Measurements from ENCODE around the gene PAX8.

The PAX8 gene

DNA sequence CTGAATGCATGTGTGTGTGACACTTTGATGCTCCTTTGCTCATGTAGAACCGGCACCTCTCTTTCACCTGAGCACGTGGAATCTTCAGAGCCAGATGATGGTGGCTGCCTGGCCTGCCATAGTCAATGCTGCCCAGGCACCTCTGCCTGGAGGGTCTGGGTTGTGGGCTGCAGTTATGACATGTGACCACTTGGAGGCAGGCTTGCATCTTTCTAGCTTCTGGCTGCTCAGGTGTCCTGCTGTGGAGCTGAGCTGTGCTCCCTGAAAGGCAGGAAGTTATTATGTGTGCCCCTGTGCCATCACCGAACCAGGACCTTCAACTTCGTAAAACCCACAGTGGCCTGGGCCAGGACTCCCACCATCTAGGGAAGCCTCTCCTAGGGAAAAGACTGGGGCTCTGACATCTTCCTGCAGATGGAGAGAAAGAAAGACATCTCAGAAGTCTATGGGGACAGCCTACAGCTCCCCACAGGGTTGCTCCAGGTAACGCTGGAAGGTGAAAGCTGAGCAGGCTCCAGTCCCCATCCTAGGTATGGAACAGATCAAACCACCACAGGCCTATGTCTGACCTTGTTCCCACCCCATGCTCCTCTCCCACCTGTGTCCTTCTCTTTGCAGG, 74.7 kb downstream of the PAX8 start:
- peak; percentile 75 for ATAC-seq
- DNase-seq: peak; percentile 73

GRCh38 chr2:113203217-113203530, 75.5 kb downstream of the PAX8 start:
- no peak for DNase-seq
- no peak for ATAC-seq

- no peak for DNase-seq
- no peak for ATAC-seq
Measured at GRCh38 chr2:113202305-113203216, 76.2 kb downstream of the PAX8 start.

DNA sequence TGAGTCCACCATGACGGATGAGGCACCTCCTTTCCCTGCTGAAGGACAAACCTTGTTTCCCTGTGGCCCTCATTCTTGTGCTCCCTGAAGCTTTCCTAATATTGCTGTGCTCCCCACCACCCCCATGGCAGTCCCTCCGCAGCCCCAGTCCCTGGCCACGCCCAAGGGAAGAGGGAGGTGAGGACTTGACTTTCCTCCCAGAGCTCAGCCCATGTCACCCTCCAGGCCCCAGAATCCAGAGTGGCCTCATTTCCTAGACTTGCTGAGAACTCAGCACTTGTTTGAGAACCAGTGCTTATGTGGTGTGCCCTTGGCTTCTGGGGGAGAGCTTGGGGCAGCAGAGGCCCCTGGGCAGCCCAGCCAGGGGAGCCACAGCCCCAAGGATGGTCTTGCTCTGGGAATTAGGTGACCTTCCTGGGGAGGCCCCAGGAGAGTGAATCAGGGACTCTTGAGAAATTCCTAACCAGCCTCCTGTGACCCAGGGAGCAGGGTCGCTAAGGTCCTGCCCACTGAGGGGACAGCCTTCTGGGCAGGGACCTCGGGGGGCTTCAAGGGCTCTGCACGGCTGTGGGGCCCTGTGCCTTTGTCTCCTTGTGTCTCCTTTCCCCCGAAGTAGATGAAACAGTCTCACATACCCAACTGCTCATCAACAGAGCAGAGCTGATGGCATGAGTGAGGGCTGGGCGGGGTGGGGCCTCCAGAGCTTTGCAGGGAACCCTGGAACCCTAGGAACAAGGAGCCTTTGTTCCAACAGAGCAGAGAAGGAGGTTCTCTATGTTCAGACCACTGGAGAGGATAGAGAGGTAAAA, 77.0 kb downstream of the PAX8 start:
- DNase-seq: no peak
- no peak for ATAC-seq

DNA sequence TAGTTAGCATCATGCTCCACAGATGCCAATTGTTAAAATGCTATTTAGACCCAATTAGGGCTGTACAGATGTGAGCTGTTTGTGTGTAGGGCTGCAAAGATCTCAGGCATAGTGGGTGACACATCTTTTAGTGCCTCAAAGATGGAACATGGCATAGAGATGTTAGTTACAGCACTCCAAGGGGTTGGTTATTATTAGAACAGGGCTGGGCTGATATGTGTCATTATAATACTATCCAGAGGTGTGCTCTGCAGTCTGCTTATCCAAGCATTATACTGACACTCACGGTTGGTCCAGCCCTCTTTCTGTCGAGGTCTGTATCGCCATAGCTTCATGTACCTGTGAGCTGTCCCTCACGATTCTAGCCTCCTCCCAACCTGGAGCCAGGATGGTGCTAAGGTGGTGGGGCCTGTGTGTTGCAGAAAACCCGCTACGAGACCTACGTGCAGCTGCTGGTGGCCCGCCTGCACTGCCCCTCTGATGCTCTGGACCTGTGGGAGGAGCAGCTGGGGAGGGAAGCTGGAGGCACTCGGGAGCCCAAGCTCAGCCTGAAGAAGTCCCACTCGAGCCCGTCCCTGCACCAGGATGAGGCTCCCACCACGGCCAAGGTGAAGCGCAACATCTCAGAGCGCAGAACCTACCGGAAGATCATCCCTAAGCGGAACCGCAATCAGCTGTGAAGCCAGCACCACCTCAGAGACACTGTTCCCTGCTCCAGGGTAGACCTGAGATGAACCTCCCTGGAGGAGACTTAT, 77.8 kb downstream of the PAX8 start:
- ATAC-seq (no peak), DNase-seq (no peak)

DNA sequence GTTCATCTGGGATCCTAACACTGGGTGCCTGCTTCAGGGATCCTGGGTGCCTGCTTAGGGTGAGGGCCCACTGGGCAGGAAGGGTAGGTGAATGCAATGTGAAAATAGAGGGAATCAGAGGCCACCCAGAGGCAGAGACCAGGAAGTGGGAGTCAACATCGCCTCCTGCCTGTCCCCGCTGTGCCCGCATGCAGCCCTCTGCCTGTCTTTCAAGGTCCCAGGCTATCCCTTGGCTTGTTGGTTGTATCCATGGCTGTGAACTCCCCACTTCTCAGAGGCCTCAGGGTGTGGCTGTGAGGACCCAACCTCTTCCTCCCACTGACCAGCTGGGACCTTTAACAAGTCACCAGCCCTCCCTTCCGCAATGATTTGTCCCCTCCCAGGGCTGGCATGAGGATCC, 78.5 kb downstream of the PAX8 start:
- DNase-seq (no peak), ATAC-seq (no peak)

GRCh38 chr2:113198790-113199612, 79.7 kb downstream of the PAX8 start:
- ATAC-seq (peak; percentile 85), DNase-seq (peak; percentile 89)

GRCh38 chr2:113198048-113198789, 80.5 kb downstream of the PAX8 start:
- ATAC-seq: no peak
- no peak for DNase-seq

- DNase-seq: no peak
- no peak for ATAC-seq
Measured at GRCh38 chr2:113197347-113198047, 81.2 kb downstream of the PAX8 start.

DNA sequence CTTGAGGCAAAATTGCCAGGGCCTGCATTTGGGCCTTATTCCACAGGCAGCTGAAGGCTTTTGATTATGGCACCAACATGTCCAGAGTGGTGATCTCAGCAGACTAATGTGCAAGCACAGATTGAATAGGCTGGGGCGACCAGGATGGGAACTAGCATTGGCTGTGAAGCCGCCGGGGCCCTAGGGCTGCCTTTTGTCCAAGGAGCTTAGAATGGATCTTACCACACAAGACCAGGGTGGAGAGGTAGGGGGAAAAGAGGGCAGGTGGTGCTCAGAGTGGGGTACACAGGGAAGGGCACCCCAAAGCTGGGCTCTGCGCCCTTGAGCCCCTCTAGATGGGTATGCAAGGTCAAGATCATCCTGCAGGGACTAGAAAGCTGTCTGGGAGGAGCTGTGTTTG, 81.9 kb downstream of the PAX8 start:
- DNase-seq (no peak), ATAC-seq (no peak)

GRCh38 chr2:113195923-113196501, 82.7 kb downstream of the PAX8 start:
- ATAC-seq (no peak), DNase-seq (no peak)

- ATAC-seq (no peak), DNase-seq (no peak)
Measured at GRCh38 chr2:113192459-113193100, 86.1 kb downstream of the PAX8 start.

GRCh38 chr2:113190871-113191270, 87.8 kb downstream of the PAX8 start:
- DNase-seq: no peak
- ATAC-seq: no peak

DNA sequence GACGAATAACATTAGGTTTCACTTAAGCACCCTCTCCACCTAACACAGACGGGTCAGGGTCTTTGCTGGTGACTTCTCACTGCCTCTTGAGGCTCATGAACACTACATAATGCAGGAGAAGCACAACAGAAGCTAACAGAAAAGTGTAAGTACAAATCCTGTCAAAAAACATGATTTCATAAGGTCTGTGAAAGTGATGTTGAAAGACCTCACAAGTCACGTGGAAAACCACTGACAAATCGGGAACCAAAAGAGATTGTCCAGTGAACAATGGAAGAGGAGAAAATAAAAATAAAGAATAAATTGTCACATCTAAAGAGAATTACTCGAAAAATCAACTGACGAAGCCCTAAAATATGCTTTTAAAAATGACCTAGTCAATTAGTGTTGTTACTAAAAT, 91.0 kb downstream of the PAX8 start:
- no peak for ATAC-seq

GRCh38 chr2:113186433-113186796, 92.3 kb downstream of the PAX8 start:
- DNase-seq: no peak
- ATAC-seq: no peak

More for the DNA sequence above, 91.0 kb downstream of the PAX8 start:
- DNase-seq: no peak

GRCh38 chr2:113185664-113186432, 92.9 kb downstream of the PAX8 start:
- DNase-seq (no peak), ATAC-seq (no peak)

DNA sequence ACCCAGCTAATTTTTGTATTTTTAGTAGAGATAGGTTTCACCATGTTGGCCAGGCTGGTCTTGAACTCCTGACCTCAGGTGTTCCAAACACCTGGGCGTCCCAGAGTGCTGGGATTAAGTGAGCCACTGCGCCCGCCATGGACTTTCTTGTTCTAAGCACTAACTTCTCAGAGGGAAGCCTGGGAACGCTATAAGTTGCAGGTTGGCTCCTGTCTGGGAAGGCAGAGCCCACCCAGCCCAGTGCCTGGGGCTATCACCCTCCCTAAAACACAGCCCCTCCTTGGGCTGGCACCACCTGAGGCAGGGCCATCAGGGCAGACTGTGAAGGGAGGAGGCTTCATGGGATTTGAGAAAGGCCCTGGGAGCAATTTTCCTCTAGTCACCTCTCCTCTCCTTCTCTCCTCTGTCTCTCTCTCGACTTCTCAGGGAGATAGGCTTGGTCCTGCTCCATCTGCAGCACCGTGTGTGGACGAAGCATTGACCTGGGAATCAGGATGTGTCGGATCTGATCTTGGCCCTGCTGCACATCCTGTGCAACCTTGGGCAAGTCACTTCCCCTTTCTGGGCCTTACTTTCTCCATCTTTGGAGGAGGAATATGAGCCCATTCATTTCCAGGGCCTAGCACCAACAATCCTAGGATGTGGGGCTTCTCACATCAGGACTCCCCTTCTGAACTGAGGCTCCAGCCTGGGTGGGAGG, 94.0 kb downstream of the PAX8 start:
- DNase-seq (no peak), ATAC-seq (no peak)

GRCh38 chr2:113183703-113184102, 95.0 kb downstream of the PAX8 start:
- DNase-seq (no peak), ATAC-seq (no peak)

All from stimulated activated naive CD8-positive, alpha-beta T cell treated with anti-CD3 and anti-CD28 coated beads, Interleukin-15, Interleukin-2, amounts not matched to agents 100 U/mL and 50 U/mL, for 24 hours (primary cell).